Neural cell (in vitro differentiated cells): Measurements from ENCODE around the gene GEMIN5. TPM values are rescaled to one million over a fixed set of nuclear protein-coding genes. Genes with fewer than 3 reads are reported as not detected.

Source experiments
- H2AFZ ChIP-seq: fragments of 200-600, 300-800 bp; sonication (generic), shearing (Covaris generic); 2 replicates; pipeline ENCODE4 v1.6.0; 2014; ENCODE audit warnings: low read depth, mild to moderate bottlenecking, antibody characterized with exemption, low read length, moderate library complexity
- H3F3A ChIP-seq: fragments of 200-600 bp; shearing (Covaris generic); 2 replicates; pipeline ENCODE4 v1.6.1; 2016; ENCODE audit warnings: mild to moderate bottlenecking, moderate library complexity, mixed read lengths, antibody characterized with exemption, low read length; ENCODE audit not compliant: insufficient read depth, poor library complexity, severe bottlenecking
- H3K27ac ChIP-seq: fragments of 200-600, 300-800 bp; sonication (generic), shearing (Covaris generic); 2 replicates; pipeline ENCODE4 v1.5.1; 2014; ENCODE audit warnings: mild to moderate bottlenecking, low read length, moderate library complexity
- H3K27me3 ChIP-seq: fragments of 300-800, 200-600 bp; sonication (generic), shearing (Covaris generic); 2 replicates; pipeline ENCODE4 v1.6.0; 2014; ENCODE audit warnings: mild to moderate bottlenecking, low read depth, low read length, moderate library complexity; ENCODE audit not compliant: insufficient read depth
- H3K36me3 ChIP-seq: fragments of 300-800, 200-600 bp; sonication (generic), shearing (Covaris generic); 2 replicates; pipeline ENCODE4 v1.5.1; 2014; ENCODE audit warnings: mild to moderate bottlenecking, antibody characterized with exemption, low read length, moderate library complexity; ENCODE audit not compliant: insufficient read depth
- H3K4me2 ChIP-seq: fragments of 300-800, 200-600 bp; sonication (generic), shearing (Covaris generic); 2 replicates; pipeline ENCODE4 v1.6.0; 2014; ENCODE audit warnings: mild to moderate bottlenecking, low read length
- H3K4me3 ChIP-seq: fragments of 300-800, 200-600 bp; sonication (generic), shearing (Covaris generic); 2 replicates; pipeline ENCODE4 v1.5.1; 2014; ENCODE audit warnings: mild to moderate bottlenecking, low read length, moderate library complexity
- H3K79me2 ChIP-seq: fragments of 200-600 bp; shearing (Covaris generic); replicated peaks from 2 replicates; pipeline ENCODE4 v1.6.0; 2014; ENCODE audit warnings: mild to moderate bottlenecking, low read length, moderate library complexity; ENCODE audit not compliant: insufficient read depth
- H3K9ac ChIP-seq: fragments of 300-800, 200-600 bp; sonication (generic), shearing (Covaris generic); 2 replicates; pipeline ENCODE4 v1.6.1; 2016; ENCODE audit warnings: mild to moderate bottlenecking, low read length, mixed read lengths
- H3K9me2 ChIP-seq: fragments of 200-600 bp; shearing (Covaris generic); 2 replicates; pipeline ENCODE4 v1.6.1; 2016; ENCODE audit warnings: mild to moderate bottlenecking, low read length, mixed read lengths; ENCODE audit not compliant: insufficient read depth
- H3K9me3 ChIP-seq: fragments of 200-600, 300-800 bp; sonication (generic), shearing (Covaris generic); 2 replicates; pipeline ENCODE4 v1.6.1; 2016; ENCODE audit warnings: mild to moderate bottlenecking, mixed run types, low read length, moderate library complexity, mixed read lengths
- H4K20me1 ChIP-seq: fragments of 200-600 bp; shearing (Covaris generic); 2 replicates; pipeline ENCODE4 v1.6.1; 2016; ENCODE audit warnings: mild to moderate bottlenecking, mixed run types; ENCODE audit not compliant: insufficient read depth
- EP300 ChIP-seq: fragments of 450-650 bp; conservative IDR thresholded peaks from 2 replicates; pipeline ENCODE4 v1.6.1; 2014; ENCODE audit warnings: antibody characterized with exemption, mild to moderate bottlenecking, moderate library complexity; ENCODE audit not compliant: poor library complexity, severe bottlenecking
- EZH2 ChIP-seq: fragments of 200-600, 300-800 bp; shearing (Covaris generic), sonication (generic); IDR thresholded peaks from 2 replicates; pipeline ENCODE4 v1.6.1; 2014; ENCODE audit warnings: antibody characterized with exemption, low read length, borderline replicate concordance, mild to moderate bottlenecking; ENCODE audit not compliant: insufficient read depth, poor library complexity, severe bottlenecking
- MXI1 ChIP-seq: fragments of 450-650 bp; conservative IDR thresholded peaks from 2 replicates; pipeline ENCODE4 v1.6.1; 2014; ENCODE audit warnings: antibody characterized with exemption, mild to moderate bottlenecking; ENCODE audit not compliant: poor library complexity, severe bottlenecking
- POLR2AphosphoS5 ChIP-seq: IDR thresholded peaks from 2 replicates; pipeline ENCODE4 v1.6.1; 2012
- RAD21 ChIP-seq: fragments of 450-650 bp; conservative IDR thresholded peaks from 2 replicates; pipeline ENCODE4 v1.6.1; 2014; ENCODE audit warnings: antibody characterized with exemption, mild to moderate bottlenecking, moderate library complexity
- REST ChIP-seq: IDR thresholded peaks from 2 replicates; pipeline ENCODE4 v1.6.1; 2012; ENCODE audit warnings: borderline replicate concordance
- SMC3 ChIP-seq: fragments of 450-650 bp; conservative IDR thresholded peaks from 2 replicates; pipeline ENCODE4 v1.6.1; 2014; ENCODE audit warnings: antibody characterized with exemption, mild to moderate bottlenecking, moderate library complexity; ENCODE audit not compliant: poor library complexity
- TAF1 ChIP-seq: IDR thresholded peaks from 2 replicates; pipeline ENCODE4 v1.6.1; 2012; ENCODE audit warnings: low read depth
- polyA plus RNA-seq: library from polyadenylated mRNA; depleted of rRNA; stranded (reverse); fragments of >200 nt; gene quantifications from 2 replicates; pipeline ENCODE4 v1.2.3, GENCODE V29; 2014
- TF ChIP-seq, protein P1 (sequence below): fragments of 450-650 bp; IDR thresholded peaks from 2 replicates; pipeline ENCODE4 v1.5.1; 2014; ENCODE audit warnings: antibody characterized with exemption, mild to moderate bottlenecking, moderate library complexity; ENCODE audit not compliant: poor library complexity, severe bottlenecking

Gene GEMIN5
- polyA plus RNA-seq, 1 donor from 2014 or later: 13.0 TPM

DNA sequence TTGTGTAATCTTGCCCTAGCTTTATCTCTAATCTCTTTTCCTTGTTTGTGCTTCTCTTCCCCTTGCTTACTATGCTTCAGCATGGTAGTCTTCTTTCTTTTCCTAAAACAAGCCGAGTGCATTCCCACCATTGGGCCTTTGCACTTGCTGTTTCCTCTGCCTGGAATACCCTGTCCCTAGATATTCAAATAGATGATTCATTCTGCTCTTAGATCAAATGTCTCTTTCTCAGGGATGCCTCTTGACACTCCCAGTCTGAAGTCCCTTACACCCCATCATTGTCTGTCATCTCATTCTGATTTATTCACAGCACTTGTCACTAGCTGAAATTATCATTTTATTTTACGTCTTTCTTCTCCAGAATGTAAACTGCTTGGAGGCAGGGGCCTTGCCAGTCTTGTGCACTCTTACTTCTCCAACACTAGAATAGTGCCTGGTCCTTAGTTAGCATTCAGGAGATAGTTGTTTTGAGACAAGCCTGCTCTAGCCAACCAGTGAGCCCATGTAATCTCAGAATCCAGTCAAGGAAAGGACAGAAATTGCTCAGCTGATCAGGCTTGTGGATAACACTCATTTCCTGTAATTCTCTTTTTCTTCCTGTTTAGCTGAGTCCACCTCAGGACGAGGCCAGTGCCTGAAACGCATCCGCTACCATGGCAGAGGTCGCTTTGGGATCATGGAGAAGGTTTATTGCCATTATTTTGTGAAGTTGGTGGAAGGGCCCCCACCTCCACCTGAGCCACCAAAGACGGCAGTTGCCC, 28.2 kb upstream of the GEMIN5 start:
- no peak overlapping the region for H3K4me3 ChIP-seq
- H2AFZ ChIP-seq: no peak overlapping the region
- H3K36me3 ChIP-seq: peaks cover 4% of the 10 kb centered on the region
- no peaks in the 10 kb centered on the region for H4K20me1 ChIP-seq
- no peak overlapping the region for H3K9ac ChIP-seq
- no peaks in the 10 kb centered on the region for H3K27me3 ChIP-seq
- no peak overlapping the region for H3K27ac ChIP-seq
- TF ChIP-seq REST (no peak), RAD21 (no peak), POLR2AphosphoS5 (no peak), EP300 (no peak), TAF1 (no peak), EZH2 (no peak), SMC3 (no peak), MXI1 (no peak)
- TF ChIP-seq, protein P1, sequence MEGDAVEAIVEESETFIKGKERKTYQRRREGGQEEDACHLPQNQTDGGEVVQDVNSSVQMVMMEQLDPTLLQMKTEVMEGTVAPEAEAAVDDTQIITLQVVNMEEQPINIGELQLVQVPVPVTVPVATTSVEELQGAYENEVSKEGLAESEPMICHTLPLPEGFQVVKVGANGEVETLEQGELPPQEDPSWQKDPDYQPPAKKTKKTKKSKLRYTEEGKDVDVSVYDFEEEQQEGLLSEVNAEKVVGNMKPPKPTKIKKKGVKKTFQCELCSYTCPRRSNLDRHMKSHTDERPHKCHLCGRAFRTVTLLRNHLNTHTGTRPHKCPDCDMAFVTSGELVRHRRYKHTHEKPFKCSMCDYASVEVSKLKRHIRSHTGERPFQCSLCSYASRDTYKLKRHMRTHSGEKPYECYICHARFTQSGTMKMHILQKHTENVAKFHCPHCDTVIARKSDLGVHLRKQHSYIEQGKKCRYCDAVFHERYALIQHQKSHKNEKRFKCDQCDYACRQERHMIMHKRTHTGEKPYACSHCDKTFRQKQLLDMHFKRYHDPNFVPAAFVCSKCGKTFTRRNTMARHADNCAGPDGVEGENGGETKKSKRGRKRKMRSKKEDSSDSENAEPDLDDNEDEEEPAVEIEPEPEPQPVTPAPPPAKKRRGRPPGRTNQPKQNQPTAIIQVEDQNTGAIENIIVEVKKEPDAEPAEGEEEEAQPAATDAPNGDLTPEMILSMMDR: no peak
- H3K9me3 ChIP-seq: no peaks in the 10 kb centered on the region
- H3F3A ChIP-seq: no peaks in the 10 kb centered on the region
- no peaks in the 10 kb centered on the region for H3K79me2 ChIP-seq
- no peaks in the 10 kb centered on the region for H3K9me2 ChIP-seq
- H3K4me2 ChIP-seq: no peak overlapping the region

DNA sequence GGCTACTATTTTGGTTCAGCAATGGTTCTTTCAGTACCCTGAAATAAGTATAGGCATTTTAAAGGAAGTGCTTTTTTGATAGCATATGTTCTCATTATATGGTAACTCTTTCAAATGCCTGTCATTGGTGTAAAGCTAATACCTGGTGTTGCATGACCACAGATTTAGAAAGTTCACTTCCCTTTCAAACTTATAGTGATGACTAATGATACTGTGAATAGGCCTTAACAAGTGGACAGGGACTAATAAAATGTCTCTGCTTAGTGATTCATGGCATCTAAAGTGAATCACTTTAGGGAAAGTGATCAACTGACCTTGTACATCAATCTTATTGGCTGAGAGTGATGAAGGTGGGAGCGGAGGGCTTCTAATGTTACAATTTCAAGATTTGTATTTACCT, 24.5 kb upstream of the GEMIN5 start:
- H3K27me3 ChIP-seq: no peaks in the 10 kb centered on the region
- TF ChIP-seq SMC3 (no peak), MXI1 (no peak), REST (no peak), POLR2AphosphoS5 (no peak), TAF1 (no peak), EP300 (no peak), EZH2 (no peak), RAD21 (no peak)
- TF ChIP-seq, protein P1: no peak
- H3K4me2 ChIP-seq: no peak overlapping the region
- H3F3A ChIP-seq: no peaks in the 10 kb centered on the region
- H3K9ac ChIP-seq: no peak overlapping the region
- H3K36me3 ChIP-seq: peaks cover 4% of the 10 kb centered on the region
- H3K27ac ChIP-seq: no peak overlapping the region
- no peaks in the 10 kb centered on the region for H3K9me2 ChIP-seq
- H3K9me3 ChIP-seq: no peaks in the 10 kb centered on the region
- H3K4me3 ChIP-seq: no peak overlapping the region
- no peaks in the 10 kb centered on the region for H3K79me2 ChIP-seq
- H4K20me1 ChIP-seq: no peaks in the 10 kb centered on the region
- no peak overlapping the region for H2AFZ ChIP-seq
